Measurements from ENCODE around the gene KLF13. TPM values are rescaled to one million over a fixed set of nuclear protein-coding genes. Genes with fewer than 3 reads are reported as not detected.

Gene KLF13
- 54.2 to 59.1 TPM (median 58.4 TPM) in 3 replicates for total RNA-seq
- long read RNA-seq, partial matches to known transcripts = 0 of 8 reads
- long read RNA-seq, other reads (novel, unspliced or antisense) = 8 of 8 reads

DNA sequence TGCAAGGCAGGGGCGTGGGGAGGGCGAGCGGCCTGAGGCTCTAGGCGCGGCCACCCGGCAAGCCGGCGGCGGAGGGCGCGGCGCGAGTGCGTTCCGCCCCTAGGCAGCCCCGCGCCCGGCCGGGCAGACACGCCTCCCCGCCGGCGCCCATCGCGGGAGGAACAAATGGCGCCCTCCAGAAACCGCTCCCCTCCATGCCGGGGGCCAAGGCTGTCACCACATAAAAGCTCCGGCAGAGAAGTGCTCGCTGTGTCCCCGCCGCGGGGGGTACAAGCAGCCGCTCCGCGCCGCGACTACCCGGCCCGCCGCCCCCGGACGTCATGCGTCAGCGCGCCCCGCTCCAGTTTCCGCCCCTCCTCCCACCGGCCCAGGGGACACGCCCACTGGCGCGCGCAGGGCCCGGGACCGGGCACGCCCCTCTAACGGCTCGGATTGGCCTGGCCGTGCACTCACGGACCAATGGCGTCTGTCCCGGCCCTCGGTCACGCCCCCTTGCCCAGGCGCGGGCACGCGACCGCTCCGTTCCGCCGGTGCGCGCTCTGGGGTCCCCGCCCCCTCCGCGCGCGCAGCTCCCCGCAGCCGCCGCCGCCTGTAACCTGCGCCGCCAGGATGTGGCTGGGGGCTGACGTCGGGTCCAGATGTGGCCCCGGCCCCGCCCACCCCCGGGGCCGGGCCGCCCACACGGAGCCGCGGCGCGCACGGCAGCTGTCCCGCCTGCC is at the start of gene KLF13:
TSS of gene KLF13 (plus strand) at position 680 of the 719 bp plus-strand sequence. CDS start 378 bp downstream, outside the sequence.
- peaks cover 4% of the 10 kb centered on the region for H3K9me3 Mint-ChIP-seq (ENCODE audit: low read depth)
- peaks cover 1% of the 10 kb centered on the region for H3K36me3 Mint-ChIP-seq (ENCODE audit: low read depth)
- TF ChIP-seq, protein P1, sequence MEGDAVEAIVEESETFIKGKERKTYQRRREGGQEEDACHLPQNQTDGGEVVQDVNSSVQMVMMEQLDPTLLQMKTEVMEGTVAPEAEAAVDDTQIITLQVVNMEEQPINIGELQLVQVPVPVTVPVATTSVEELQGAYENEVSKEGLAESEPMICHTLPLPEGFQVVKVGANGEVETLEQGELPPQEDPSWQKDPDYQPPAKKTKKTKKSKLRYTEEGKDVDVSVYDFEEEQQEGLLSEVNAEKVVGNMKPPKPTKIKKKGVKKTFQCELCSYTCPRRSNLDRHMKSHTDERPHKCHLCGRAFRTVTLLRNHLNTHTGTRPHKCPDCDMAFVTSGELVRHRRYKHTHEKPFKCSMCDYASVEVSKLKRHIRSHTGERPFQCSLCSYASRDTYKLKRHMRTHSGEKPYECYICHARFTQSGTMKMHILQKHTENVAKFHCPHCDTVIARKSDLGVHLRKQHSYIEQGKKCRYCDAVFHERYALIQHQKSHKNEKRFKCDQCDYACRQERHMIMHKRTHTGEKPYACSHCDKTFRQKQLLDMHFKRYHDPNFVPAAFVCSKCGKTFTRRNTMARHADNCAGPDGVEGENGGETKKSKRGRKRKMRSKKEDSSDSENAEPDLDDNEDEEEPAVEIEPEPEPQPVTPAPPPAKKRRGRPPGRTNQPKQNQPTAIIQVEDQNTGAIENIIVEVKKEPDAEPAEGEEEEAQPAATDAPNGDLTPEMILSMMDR (IDR thresholded peaks at IDR 0.05) = no peak
- peak within 1 kb of the TSS; percentile 75 for H3K4me3 Mint-ChIP-seq (ENCODE audit: unreplicated experiment)
- H3K27ac Mint-ChIP-seq (ENCODE audit: unreplicated experiment) = peak within 1 kb of the TSS; percentile 82
- no peaks in the 10 kb centered on the region for H3K27me3 Mint-ChIP-seq (ENCODE audit: low read depth)
- DNase-seq (ENCODE audit: low spot score) = peak; percentile 99
- peaks cover 32% of the 10 kb centered on the region for H3K4me1 Mint-ChIP-seq (ENCODE audit: low read depth)

DNA sequence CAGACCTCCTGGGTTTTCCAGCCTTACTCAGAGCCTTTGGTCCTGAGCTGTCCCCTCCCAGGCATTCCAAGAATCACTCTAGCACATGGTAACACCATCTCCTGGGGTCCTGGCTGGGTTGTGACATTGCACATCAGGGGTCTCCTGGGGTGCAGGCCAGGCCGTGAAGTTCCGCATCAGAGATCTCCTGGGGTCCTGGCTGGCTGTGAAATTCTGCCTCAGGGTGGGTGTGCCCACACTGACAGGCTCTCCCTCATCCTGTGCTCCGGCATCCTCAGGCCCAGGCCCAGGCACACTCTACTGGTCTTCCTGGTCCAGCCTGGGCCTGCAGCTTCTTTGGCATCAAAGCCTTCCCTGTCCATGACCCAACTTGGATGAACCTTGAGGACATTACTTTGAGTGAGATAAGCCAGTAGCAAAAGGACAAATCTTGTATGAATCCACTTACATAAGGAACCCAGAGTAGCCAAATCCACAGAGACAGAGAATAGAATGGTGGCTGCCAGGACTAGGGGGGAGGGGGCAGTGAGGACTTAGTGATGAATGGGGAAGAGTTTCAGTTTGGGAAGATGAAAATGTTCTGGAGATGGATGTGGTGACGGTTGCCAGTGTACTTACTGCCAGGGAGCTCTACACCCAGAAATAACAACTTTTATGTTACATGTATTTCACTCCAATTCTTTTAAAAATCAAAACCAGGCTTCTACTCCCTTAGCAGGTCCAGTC is 49.1 kb upstream of the KLF13 start:
- TF ChIP-seq, protein P1 (IDR thresholded peaks at IDR 0.05) = no peak
- no peak for DNase-seq (ENCODE audit: low spot score)
- no peaks in the 10 kb centered on the region for H3K27me3 Mint-ChIP-seq (ENCODE audit: low read depth)
- no peak overlapping the region for H3K4me3 Mint-ChIP-seq (ENCODE audit: unreplicated experiment)
- no peaks in the 10 kb centered on the region for H3K9me3 Mint-ChIP-seq (ENCODE audit: low read depth)
- peaks cover 23% of the 10 kb centered on the region for H3K4me1 Mint-ChIP-seq (ENCODE audit: low read depth)
- no peaks in the 10 kb centered on the region for H3K36me3 Mint-ChIP-seq (ENCODE audit: low read depth)
- no peak overlapping the region for H3K27ac Mint-ChIP-seq (ENCODE audit: unreplicated experiment)

DNA sequence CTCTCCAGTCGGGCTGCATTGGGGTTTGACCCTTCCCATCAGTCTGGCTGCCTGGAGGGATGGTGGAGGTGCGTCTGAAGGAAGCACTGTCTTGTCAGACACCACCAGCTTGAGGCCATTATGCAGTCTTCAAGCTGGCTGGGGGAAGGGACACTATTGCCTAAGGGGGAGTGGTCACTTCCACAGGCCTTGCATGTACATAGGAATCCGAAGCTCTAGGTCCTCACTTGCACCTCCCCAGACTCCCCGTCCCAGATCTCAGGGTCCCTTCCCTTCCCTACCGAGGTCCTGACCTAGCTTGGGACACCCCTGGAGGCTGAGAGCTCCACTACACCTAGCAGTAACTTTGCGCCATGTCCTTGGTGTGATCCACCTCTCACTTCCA is 48.6 kb upstream of the KLF13 start:
- no peak overlapping the region for H3K27ac Mint-ChIP-seq (ENCODE audit: unreplicated experiment)
- TF ChIP-seq, protein P1 (IDR thresholded peaks at IDR 0.05) = no peak
- H3K9me3 Mint-ChIP-seq (ENCODE audit: low read depth) = no peaks in the 10 kb centered on the region
- H3K4me1 Mint-ChIP-seq (ENCODE audit: low read depth) = peaks cover 23% of the 10 kb centered on the region
- peaks cover 1% of the 10 kb centered on the region for H3K27me3 Mint-ChIP-seq (ENCODE audit: low read depth)
- H3K36me3 Mint-ChIP-seq (ENCODE audit: low read depth) = no peaks in the 10 kb centered on the region
- no peak overlapping the region for H3K4me3 Mint-ChIP-seq (ENCODE audit: unreplicated experiment)
- no peak for DNase-seq (ENCODE audit: low spot score)

DNA sequence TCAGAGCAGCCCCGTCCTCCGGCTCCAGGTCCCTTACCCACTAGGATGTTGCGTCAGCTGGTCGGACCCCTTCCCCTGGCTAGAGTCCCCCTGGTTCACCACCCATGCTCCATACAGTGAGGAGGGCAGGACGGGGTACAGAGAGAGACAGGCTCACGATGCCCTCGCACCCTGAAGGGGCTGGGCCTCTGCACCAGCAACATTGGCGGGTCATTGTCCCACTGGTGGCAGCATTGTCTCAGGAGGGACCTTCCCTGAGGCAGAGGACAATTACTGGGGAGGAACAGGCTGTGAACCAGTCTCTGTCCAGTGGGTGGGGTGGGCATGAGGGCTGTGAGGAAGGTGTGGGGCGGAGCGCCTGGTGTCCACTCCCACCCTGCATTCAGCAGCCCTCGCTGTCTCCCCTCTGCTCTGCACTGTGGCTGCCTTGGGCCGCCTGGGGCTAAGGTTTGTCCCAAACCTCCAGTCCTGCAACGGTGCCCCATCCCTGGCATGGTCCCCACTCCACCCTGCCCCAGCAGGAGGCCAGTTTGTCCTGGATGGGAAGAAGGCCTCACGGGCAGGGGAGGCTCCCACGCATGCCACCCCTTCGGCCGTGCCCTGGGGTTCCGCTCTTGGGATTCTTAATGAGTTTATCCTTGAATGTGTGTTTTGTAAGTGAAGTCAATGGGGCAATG is 48.0 kb upstream of the KLF13 start:
- no peak overlapping the region for H3K4me3 Mint-ChIP-seq (ENCODE audit: unreplicated experiment)
- no peak overlapping the region for H3K27ac Mint-ChIP-seq (ENCODE audit: unreplicated experiment)
- H3K4me1 Mint-ChIP-seq (ENCODE audit: low read depth) = peaks cover 23% of the 10 kb centered on the region
- peaks cover 5% of the 10 kb centered on the region for H3K27me3 Mint-ChIP-seq (ENCODE audit: low read depth)
- TF ChIP-seq, protein P1 (IDR thresholded peaks at IDR 0.05) = no peak
- peak; percentile 69 for DNase-seq (ENCODE audit: low spot score)
- no peaks in the 10 kb centered on the region for H3K9me3 Mint-ChIP-seq (ENCODE audit: low read depth)
- peaks cover 2% of the 10 kb centered on the region for H3K36me3 Mint-ChIP-seq (ENCODE audit: low read depth)
